GM23248 (cell line): ENCODE data around the gene MFAP4. TPM values are rescaled to one million over a fixed set of nuclear protein-coding genes. Genes with fewer than 3 reads are reported as not detected.

Source experiments
- DNase-seq: peaks from one replicate; pipeline ENCODE4 v3.0.0-alpha.2; 2015
- H2AFZ ChIP-seq: fragments of 200-600 bp; sonication (generic); 2 replicates; pipeline ENCODE4 v1.6.1; 2016; ENCODE audit warnings: antibody characterized with exemption
- H3F3A ChIP-seq: fragments of 200-600 bp; sonication (generic); 2 replicates; pipeline ENCODE4 v1.6.1; 2016; ENCODE audit warnings: mild to moderate bottlenecking, antibody characterized with exemption, mixed run types; ENCODE audit not compliant: insufficient read depth
- H3K27ac ChIP-seq: fragments of 200-600 bp; sonication (generic); 2 replicates; pipeline ENCODE4 v1.5.1; 2016; ENCODE audit warnings: mild to moderate bottlenecking
- H3K27me3 ChIP-seq: fragments of 200-600 bp; sonication (generic); replicated peaks from 2 replicates; pipeline ENCODE4 v1.6.1; 2016; ENCODE audit warnings: mild to moderate bottlenecking; ENCODE audit not compliant: insufficient read depth
- H3K36me3 ChIP-seq: fragments of 200-600 bp; sonication (generic); 2 replicates; pipeline ENCODE4 v1.6.1; 2016; ENCODE audit warnings: low read depth, mild to moderate bottlenecking
- H3K4me1 ChIP-seq: fragments of 200-600 bp; sonication (generic); 2 replicates; pipeline ENCODE4 v1.6.1; 2016; ENCODE audit warnings: mild to moderate bottlenecking; ENCODE audit not compliant: insufficient read depth
- H3K4me2 ChIP-seq: fragments of 200-600 bp; sonication (generic); one replicate; pipeline ENCODE4 v1.6.1; 2016; ENCODE audit warnings: mild to moderate bottlenecking; ENCODE audit not compliant: unreplicated experiment
- H3K4me3 ChIP-seq: fragments of 200-600 bp; sonication (generic); 2 replicates; pipeline ENCODE4 v1.5.1; 2016; ENCODE audit warnings: mild to moderate bottlenecking
- H3K79me2 ChIP-seq: fragments of 200-600 bp; sonication (generic); 2 replicates; pipeline ENCODE4 v1.6.1; 2016; ENCODE audit warnings: mild to moderate bottlenecking; ENCODE audit not compliant: insufficient read depth
- H3K9ac ChIP-seq: fragments of 200-600 bp; sonication (generic); 2 replicates; pipeline ENCODE4 v1.6.1; 2016; ENCODE audit warnings: mild to moderate bottlenecking
- H3K9me2 ChIP-seq: fragments of 200-600 bp; sonication (generic); 2 replicates; pipeline ENCODE4 v1.6.1; 2016; ENCODE audit warnings: mixed run types, mild to moderate bottlenecking, moderate library complexity; ENCODE audit not compliant: insufficient read depth
- H3K9me3 ChIP-seq: fragments of 200-600 bp; sonication (generic); one replicate; pipeline ENCODE4 v1.6.1; 2017; ENCODE audit warnings: low read depth
- H4K20me1 ChIP-seq: fragments of 200-600 bp; sonication (generic); 2 replicates; pipeline ENCODE4 v1.6.0; 2016; ENCODE audit not compliant: insufficient read depth
- EZH2 ChIP-seq: fragments of 200-600 bp; sonication (generic); IDR thresholded peaks from 2 replicates; pipeline ENCODE4 v1.6.1; 2018; ENCODE audit warnings: antibody characterized with exemption, mild to moderate bottlenecking; ENCODE audit not compliant: insufficient read depth, poor library complexity, severe bottlenecking
- EZH2phosphoT487 ChIP-seq: fragments of 200-600 bp; sonication (generic); IDR thresholded peaks from 2 replicates; pipeline ENCODE4 v1.6.1; 2018; ENCODE audit warnings: antibody characterized with exemption, moderate library complexity, mild to moderate bottlenecking, low read depth; ENCODE audit not compliant: insufficient read depth
- WGBS, 2 experiments: methylation state at CpG; one replicate each; pipeline ENCODE4 v1.1.6; 2015 to 2017; ENCODE audit warnings: low lambda C conversion rate in 2 of 2, low coverage in 1 of 2; ENCODE audit errors: missing lambda C conversion rate in 2 of 2; 5-methylcytosine and 5-hydroxymethylcytosine counted together
- in situ Hi-C: fragments of 300-500 bp; cut with MboI; formaldehyde crosslinking; loops from 2 replicates; pipeline ENCODE4 v1.15.0; 2020
- polyA plus RNA-seq: library from polyadenylated mRNA; unstranded; fragments of >200 nt; fragmentation: Nextera tagmentation; extraction: Ambion mirVana; gene quantifications from 2 replicates; pipeline ENCODE4 v1.2.1, GENCODE V29; 2016
- total RNA-seq: library from RNA; depleted of rRNA; stranded (reverse); fragments of >200 nt; shearing (Covaris generic); gene quantifications from 2 replicates; pipeline ENCODE4 v1.2.3, GENCODE V29; 2014

Gene MFAP4
- total and polyA plus RNA-seq, 2 experiments from 2014 or later = 97.8 to 156 TPM

- H3K4me1 ChIP-seq = peaks cover 44% of the 10 kb centered on the region
- H3K4me3 ChIP-seq = no peak overlapping the region
- no peaks in the 10 kb centered on the region for H3K9me2 ChIP-seq
- H3K79me2 ChIP-seq = peaks cover 49% of the 10 kb centered on the region
- TF ChIP-seq EZH2phosphoT487 (no peak), EZH2 (no peak)
- 77 to 79% methylated on average over 13 of the region's 13 CpGs for WGBS, 2 experiments
- H3K4me2 ChIP-seq = no peak overlapping the region
- H3K27me3 ChIP-seq = no peaks in the 10 kb centered on the region
- H3K9ac ChIP-seq = no peak overlapping the region
- no peak for DNase-seq
- no peaks in the 10 kb centered on the region for H4K20me1 ChIP-seq
- in situ Hi-C loops = no loop called here
- H3K27ac ChIP-seq = no peak overlapping the region
- H3K36me3 ChIP-seq = peaks cover 20% of the 10 kb centered on the region; the same call in 1 of the 2 replicates
- H3F3A ChIP-seq = peaks cover 30% of the 10 kb centered on the region
- H2AFZ ChIP-seq = no peak overlapping the region
- H3K9me3 ChIP-seq = no peaks in the 10 kb centered on the region
Observed at GRCh38 chr17:19382531-19383444, 4.2 kb downstream of the MFAP4 start.

GRCh38 chr17:19381741-19382444 is 5.1 kb downstream of the MFAP4 start:
- Histone ChIP-seq H4K20me1 (no peaks in the 10 kb centered on the region), H3K4me2 (no peak overlapping the region), H3F3A (peaks cover 36% of the 10 kb centered on the region), H3K4me1 (peaks cover 40% of the 10 kb centered on the region), H3K9me3 (no peaks in the 10 kb centered on the region), H3K27me3 (no peaks in the 10 kb centered on the region), H3K27ac (no peak overlapping the region), H3K36me3 (peaks cover 20% of the 10 kb centered on the region; the same call in 1 of the 2 replicates), H3K9me2 (no peaks in the 10 kb centered on the region), H2AFZ (no peak overlapping the region), H3K79me2 (peaks cover 49% of the 10 kb centered on the region), H3K4me3 (no peak overlapping the region), H3K9ac (no peak overlapping the region)
- in situ Hi-C loops = no loop called here
- DNase-seq = no peak
- TF ChIP-seq EZH2phosphoT487 (no peak), EZH2 (no peak)
- WGBS, 2 experiments = 95 to 96% methylated on average over 20 to 31 of the region's 31 CpGs

- TF ChIP-seq EZH2 (no peak), EZH2phosphoT487 (no peak)
- H4K20me1 ChIP-seq = no peaks in the 10 kb centered on the region
- no peaks in the 10 kb centered on the region for H3K27me3 ChIP-seq
- in situ Hi-C loops = no loop called here
- peaks cover 39% of the 10 kb centered on the region for H3F3A ChIP-seq
- peaks cover 20% of the 10 kb centered on the region; the same call in 1 of the 2 replicates for H3K36me3 ChIP-seq
- H3K9ac ChIP-seq = no peak overlapping the region
- peaks cover 42% of the 10 kb centered on the region for H3K4me1 ChIP-seq
- no peaks in the 10 kb centered on the region for H3K9me2 ChIP-seq
- no peak overlapping the region for H3K4me3 ChIP-seq
- no peak overlapping the region for H3K4me2 ChIP-seq
- H3K79me2 ChIP-seq = peaks cover 49% of the 10 kb centered on the region
- H2AFZ ChIP-seq = no peak overlapping the region
- 92 to 96% methylated on average over 6 to 7 of the region's 7 CpGs for WGBS, 2 experiments
- no peak overlapping the region for H3K27ac ChIP-seq
- H3K9me3 ChIP-seq = no peaks in the 10 kb centered on the region
- no peak for DNase-seq
Observed at GRCh38 chr17:19381361-19381740, 5.6 kb downstream of the MFAP4 start.

- no peak overlapping the region for H3K4me3 ChIP-seq
Observed at GRCh38 chr17:19380481-19381301, 6.3 kb downstream of the MFAP4 start.

More at GRCh38 chr17:19380481-19381301, 6.3 kb downstream of the MFAP4 start:
- no peaks in the 10 kb centered on the region for H4K20me1 ChIP-seq
- peaks cover 56% of the 10 kb centered on the region for H3K79me2 ChIP-seq
- in situ Hi-C loops = no loop called here
- H2AFZ ChIP-seq = no peak overlapping the region
- no peaks in the 10 kb centered on the region for H3K27me3 ChIP-seq
- H3K9me3 ChIP-seq = no peaks in the 10 kb centered on the region
- H3K9ac ChIP-seq = no peak overlapping the region
- no peak overlapping the region for H3K4me2 ChIP-seq
- peaks cover 35% of the 10 kb centered on the region for H3K4me1 ChIP-seq
- WGBS, 2 experiments = 85 to 87% methylated on average over 27 to 29 of the region's 29 CpGs
- no peaks in the 10 kb centered on the region for H3K9me2 ChIP-seq
- no peak for DNase-seq
- TF ChIP-seq EZH2phosphoT487 (no peak), EZH2 (no peak)
- no peak overlapping the region for H3K27ac ChIP-seq
- peaks cover 20% of the 10 kb centered on the region; the same call in 1 of the 2 replicates for H3K36me3 ChIP-seq
- H3F3A ChIP-seq = peaks cover 32% of the 10 kb centered on the region
